ENCODE measurements around the gene TMEM167B.

The TMEM167B gene

DNA sequence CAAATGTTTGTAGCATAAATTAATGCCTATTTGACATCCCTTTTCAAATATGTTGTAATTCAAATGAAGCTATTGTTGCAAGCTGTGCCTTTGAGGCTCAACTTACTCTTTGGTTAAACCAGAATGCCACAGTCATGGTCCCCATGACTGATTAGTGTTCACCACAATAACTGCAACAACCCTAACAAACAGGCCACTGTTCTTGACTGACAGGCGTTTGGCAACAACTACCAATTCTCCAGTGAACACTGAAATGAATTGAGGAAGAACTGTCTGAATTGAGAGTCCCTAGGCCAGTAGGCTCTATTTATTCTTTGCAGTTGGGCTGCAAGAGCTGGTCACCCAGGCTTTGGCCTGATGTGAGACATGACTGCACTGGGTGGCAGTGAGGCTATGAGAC is 6.6 kb upstream of the TMEM167B start:
- no peak for DNase-seq

DNA sequence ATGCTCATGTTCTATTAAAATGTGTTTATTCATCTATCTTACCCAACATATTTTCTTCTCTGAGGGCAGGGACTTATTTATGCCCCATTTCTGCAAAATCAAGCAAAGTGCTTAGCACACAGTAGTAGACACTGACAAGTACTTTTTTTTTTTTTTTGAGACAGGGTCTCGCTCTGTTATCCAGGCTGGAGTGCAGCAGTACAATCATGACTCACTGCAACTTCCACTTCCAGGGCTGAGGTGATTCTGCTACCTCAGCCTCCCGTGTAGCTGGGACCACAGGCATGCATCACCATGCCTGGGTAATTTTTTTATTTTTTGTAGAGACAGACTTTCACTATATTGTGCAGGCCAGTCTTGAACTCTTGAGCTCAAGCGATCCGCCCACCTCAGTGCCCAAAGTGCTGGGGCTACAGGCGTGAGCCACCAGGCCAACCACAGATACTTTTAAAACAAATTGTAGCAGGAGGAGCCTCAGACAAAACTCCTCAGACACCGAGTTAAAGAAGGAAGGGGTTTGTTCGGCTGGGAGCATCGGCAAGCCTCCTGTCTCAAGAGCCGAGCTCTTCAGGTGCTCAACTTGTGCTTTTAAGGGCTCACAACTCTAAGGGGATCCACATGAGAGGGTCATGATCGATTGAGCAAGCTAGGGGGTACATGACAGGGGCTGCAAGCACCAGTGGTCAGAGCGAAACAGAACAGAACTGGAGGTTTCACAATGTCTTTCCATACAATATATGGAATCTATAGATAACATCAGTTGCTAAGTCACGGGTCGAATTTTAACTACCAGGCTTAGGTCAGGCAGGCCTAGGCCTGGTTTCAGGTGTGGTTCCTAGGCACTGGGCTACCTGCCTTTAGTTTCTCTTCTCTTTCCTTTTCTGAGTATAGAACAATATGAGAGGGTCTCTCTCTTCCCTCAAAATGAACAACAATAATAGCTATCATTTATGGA is 5.7 kb upstream of the TMEM167B start:
- no peak for DNase-seq

DNA sequence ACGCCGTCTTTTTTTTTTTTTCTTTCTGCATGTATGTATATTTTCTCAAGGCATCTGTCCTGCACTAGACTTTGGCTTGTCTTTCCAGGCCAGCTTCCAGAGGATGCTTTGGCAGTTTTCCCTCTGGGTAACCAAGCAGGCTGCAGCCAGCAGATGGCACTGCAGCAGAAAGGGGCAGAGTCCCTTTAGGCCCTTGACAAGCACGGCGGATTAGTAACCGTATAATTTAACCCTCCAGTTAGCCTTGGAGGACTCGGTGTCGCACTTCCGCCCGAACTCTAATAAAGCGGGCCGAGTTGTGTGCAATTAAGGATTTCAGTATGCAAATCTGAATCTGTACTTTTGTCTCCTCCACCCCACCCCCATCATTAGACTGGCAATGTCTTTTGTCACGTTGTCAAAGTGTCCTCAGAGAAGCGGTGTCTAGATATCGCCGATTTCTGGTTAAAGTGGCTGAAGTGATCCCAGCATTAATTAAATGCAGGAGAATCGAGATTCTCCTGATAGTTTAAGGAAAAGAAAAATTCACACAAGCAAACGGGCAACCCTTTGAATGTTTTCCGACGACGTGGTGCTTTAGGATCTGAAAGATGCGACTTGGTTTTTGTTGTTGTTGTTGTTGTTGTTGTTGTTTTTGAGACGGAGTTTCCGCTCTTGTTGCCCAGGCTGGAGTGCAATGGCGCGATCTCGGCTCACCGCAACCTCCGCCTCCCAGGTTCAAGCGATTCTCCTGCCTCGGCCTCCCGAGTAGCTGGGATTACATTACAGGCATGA is 1.1 kb upstream of the TMEM167B start:
- peak; percentile 37 for DNase-seq

DNA sequence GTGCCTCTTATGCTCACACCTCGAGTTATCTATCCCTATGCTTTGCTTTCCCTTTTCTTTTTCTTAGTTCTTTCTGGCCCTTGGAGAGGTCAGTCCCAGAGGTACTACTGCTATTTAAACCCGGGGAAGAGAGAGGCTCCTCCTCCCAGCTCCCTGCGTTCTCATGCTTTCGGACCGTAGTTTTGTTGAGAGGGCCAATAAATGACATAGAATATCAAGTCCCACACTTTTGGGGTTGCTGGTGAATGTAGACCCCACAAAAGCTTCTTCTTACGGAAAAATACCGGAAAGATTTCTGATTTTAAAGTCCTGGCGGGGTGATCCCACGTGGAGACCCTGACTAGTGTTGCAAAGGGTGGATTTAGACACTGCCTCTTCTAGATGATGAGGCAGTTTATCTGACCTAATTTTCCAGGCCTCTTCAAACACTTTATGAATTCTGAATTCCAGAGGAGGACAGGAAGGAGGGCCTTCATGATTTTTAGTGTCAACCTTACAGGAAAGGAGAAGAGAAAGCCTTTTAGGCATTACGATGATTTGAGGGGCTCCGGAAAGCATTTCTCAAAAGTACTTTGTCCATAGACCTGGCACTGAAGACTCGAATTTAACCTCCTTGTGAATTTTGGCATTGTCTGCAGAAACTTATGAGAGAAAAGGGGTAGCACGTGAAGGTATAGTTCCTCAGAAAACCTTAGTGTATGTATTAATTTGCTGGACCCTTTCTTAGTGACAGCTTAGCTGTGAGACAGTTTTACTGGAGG is 694 bp downstream of the TMEM167B start:
- no peak for DNase-seq

DNA sequence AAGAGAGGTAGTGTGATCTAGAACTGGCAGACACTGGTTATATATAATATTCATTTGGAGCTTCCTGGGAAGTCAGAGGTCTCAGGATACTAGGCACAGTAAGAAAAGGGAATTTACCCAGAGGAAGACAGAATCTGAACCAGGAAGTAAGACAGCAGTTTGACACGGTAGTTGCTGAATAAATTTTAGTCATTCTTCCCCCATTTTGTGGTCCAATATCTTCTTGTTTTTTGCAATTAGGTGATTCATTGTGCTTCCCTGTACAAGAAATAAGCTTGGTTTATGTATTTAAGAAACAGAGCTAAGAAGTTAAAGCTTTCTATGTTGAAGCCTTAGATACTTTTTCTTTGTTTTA is 1.3 kb downstream of the TMEM167B start:
- no peak for DNase-seq

DNA sequence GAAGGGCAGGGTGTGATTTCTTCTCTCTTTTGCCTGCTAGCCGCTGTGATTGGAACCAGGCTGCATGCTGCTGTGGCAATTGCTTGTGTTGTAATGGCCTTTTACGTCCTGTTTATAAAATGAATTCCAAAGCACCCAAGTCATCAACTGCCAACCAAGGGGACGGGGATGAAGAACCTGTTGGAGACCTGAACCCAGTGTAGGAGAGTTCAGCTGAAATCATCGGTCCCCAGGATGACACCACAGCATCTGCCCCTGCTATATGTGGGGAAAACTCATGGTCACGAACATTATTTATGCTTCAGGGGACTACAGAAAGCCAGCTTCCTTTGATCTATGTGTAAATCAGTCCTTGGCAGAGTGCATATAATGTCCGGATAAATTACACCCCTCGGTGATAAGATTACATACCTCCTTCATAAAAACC is 3.8 kb downstream of the TMEM167B start:
- no peak for DNase-seq

DNA sequence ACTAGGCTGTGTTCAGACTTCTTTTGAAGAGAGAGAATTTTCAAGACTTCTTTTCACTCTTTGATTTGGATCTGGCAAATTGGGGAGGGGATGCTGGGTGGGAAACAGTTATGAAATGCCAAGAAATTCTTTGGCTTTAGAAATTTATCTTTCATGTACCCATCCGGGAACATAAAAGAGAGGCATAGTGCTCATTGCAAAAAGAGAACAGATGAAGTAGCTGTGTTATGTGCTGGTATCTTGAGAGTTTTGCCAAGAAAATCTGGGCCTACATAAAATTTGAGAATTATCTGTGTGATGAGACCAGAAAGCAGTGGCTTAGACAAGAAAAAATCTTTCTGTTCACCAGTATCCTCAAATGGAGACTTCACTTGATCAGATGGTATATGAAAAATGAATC is 4.3 kb downstream of the TMEM167B start:
- DNase-seq, result no peak

DNA sequence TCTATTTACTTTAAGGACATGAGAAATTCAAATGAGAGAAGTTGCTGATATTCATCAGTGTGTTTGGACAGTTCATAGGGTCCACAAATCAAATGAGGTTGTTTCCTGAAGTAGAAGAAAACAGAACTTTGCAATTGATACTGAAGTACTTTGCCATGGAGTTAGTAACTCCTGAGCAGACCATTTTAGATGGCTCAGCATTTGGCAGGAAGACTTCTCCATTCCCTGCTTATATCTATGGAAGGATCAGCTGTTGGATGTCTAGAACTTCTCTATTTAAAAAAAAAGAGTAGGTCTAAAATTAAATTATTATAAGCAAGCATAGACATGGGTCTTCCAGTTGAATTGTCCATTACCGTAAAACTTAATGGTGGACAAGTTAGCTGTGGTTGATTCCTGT is 5.1 kb downstream of the TMEM167B start:
- DNase-seq, result no peak

DNA sequence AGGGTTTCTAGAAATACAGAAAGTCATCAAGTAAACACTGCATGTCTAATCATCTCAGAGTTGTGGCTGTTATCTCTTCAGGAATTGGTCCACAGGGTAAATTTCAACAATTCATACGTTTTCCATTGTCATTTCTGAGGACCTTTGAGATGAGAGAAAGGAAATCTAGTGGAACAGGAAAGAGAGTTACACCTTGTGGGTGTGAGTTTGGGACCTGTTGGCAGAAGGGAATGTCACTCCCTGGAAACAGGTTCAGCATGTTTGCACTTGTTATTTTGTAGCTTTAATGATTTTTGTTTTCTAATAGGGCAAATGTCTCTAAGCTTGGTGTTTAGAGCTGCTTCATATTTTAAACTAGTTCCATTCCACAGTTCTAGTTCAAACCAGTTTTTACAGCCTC is 5.6 kb downstream of the TMEM167B start:
- no peak for DNase-seq

DNA sequence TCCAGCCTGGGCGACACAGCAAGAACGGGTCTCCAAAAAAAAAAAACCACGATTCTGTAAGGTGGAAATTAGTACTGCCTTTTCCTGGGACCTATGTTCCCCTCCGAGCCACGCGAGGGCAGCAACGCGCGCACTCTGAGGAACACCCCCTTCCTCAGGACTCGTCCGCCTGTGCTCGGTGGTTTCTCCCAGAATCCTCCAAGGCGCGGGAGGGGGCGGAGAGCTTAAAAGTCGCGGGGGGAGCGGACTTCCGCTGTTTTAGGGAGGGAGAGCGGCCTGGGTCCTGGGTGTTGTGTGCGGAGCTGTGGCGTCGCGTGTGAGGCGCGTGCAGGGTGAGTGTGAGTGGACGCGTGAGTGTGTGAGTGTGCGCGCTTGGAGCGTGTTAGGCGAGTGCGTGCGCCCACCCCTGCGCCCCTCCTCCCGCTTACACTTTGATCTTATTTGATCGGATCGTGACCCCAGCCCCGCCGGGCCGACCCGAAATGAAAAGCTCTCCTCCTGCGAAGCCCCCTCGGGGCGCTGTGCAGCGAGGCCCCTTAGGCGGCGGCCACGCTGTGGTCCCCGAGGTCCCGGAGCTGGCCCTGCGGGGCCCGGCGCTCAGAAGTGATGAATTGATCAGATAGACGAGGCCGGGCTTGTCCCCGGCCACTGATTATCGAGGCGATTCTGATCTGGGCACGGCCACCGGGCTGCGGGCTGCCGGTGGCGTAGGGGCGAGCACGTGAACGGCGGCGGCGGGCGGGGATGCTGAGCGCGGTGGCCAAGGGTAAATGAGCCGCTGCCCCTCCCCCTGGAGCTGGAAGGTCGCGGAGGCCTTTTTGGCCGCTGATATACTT is 9.6 kb downstream of the TMEM167B start:
- peak; percentile 98 for DNase-seq

DNA sequence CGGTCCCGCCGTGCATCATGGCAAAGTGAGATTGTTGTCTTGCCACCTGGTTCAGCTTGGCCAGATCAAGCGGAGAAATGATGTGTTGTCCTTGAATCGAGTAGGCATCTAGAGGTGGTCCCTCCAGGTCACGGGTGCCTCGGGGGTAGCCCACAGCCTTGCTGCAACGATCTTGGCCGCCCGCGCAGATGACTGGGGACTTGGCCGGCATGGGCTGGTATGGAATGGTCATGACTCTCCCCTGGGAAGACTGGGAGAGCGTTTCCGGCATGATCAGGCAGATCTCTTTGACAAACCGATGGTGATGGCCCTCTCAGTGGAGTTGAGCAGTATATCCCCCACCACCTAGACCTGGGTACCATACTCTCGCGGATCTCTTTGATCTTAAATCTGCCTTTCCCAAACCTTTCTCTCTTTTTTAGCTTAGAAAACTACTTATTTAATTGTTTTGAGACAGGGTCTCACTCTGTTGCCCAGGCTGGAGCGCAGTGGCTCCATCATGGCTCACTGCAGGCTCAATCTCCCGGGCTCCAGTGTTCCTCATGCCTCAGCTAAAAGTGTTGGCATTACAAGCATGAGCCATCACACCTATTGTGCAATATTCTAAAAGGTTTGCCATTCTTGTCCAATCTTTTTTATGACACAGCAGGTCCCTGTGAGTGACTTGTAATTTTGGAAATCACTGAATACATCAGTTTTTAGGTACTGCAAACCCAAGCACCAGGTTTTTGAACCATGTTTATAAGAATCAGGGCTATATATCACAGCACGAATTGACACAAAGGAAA is 14.0 kb downstream of the TMEM167B start:
- DNase-seq, result no peak

DNA sequence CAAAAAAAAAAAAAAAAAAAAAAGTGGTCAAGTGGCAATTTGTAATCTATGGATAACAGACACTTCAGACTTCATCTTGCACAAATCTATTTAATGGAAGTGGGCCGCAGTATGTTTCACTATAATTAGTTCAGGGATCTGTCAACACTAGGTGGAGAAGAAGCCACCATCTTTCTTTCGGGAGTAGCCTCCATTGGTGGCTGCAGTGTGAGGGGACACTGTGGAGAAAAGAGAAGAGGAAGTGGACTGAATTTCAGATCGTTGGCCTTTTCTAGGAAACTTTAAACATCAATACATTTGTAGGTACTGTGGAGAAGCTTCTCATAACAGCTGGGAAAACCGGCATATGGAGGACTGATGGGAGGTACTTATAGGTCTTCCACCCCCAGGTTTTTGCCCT is 15.3 kb downstream of the TMEM167B start:
- DNase-seq, result no peak

DNA sequence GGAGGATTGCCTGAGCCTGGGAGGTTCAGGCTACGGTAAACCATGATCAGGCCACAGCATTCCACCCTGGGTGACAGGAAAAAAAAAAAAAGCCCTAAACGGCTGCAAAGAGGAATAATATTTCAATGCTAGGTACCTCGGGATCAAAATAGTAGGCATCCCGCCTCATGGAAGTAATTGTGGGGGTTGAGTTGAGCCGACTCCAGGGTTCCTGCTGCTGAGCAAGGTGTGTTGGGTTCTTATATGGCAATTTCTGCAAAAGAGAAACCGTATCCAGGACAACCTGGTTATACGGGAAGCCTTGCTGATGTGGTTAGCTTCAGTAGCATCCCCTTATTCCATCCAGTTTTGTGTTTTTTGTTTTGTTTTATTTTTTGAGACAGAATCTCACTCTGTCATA is 17.2 kb downstream of the TMEM167B start:
- no peak for DNase-seq

DNA sequence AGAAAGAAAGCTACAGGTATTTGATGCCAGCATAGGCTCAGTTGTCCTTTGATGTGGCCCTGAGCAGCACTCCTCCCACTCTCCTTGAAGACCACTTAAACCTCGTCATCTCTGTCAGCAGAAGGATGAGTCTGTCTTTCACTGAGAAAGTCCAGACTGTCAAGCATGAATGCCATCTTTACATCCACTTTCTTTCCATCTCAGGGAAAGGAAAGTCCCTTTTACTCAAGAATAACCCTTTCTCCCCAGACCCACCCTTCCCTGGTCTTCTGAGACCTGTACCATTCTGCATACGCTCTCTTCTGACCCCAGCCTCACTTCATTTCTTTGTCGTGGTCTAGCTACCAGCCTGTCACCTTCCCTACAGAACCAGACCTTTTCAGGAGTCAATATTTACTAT is 19.3 kb downstream of the TMEM167B start:
- no peak for DNase-seq

DNA sequence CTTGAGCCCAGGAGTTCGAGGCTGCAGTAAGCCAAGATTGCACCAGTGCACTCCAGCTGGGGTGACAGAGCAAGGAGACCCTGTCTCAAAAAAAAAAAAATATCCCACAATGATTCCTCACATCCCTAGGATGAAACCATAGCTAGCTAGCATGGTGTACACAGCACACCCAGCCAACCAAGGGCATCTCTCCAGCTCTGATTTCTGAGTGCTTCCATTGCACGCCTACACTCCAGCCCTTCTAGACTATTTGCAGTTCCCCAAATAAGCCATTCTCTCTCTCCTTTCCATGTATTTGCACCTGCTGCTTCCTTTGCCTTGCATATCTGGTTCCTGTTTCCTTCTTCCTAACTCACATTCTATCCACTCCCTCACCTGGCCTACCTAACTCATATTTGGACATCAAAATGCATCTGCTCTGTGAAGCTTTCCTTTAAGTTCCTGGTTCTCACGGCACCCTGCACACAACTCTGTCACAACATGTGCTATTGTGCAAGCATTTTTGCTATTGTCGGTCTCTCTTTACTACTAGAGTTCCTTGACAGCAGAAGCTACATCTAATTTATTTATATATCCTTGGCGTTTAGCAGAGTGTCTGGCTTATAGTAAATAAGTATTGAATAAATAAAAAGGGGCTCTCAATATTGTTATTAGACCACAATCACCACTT is 21.0 kb downstream of the TMEM167B start:
- no peak for DNase-seq

DNA sequence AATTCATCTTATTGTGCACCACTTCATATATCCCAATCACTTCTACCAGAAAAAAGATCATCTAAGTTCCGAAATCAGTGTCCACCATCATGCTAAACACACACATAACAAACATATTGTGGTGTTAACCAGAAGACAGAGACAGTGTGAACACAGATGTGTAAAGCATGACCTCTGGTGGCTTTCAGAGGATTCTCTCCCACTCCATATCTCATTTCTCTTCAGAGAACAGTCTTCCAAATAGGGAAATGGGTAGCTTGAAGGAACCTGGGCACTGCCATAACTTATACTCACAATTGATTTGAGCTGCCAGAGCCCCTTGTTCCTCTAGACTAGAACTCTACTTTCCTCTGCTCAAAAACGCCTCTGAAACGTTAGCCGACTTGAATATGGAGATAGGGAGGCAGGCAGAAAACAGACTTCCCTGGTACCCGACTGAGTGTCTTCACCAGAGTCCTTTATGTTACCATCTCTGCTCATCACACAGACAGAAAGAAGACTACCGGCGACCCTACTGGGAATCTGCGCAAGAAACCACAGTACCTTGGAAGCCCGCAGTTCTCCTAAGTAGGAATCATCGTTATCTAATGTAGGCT is 21.6 kb downstream of the TMEM167B start:
- no peak for DNase-seq

DNA sequence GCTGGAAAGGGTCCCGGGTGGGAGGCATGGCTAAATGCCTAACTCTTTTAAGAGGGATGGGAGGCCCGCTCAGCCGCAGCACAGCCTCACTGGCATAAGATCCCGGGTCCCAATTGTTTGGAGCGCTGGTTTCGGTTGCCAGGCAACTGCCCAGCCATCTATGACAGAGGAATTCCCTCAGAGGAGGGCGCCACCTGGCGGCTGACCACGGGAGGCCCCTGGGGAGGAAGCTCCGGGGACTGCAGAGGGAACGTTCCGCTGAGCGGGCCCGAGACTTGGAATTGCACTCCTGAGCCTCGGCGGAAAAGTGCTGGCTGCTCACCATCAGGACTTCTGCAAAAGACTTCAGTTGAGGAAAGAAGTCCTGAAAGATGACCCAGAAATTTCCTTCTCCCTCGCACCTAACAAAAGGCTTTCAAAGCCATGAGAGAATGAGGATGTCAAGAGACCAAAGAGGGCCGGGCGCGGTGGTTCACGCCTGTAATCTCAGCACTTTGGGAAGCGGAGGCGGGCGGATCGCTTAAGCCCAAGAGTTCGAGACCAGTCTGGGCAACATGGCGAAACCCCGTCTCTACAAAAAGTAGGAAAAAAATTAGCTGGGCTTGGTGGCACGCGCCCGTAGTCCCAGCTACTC is 22.2 kb downstream of the TMEM167B start:
- DNase-seq, result peak; percentile 89

DNA sequence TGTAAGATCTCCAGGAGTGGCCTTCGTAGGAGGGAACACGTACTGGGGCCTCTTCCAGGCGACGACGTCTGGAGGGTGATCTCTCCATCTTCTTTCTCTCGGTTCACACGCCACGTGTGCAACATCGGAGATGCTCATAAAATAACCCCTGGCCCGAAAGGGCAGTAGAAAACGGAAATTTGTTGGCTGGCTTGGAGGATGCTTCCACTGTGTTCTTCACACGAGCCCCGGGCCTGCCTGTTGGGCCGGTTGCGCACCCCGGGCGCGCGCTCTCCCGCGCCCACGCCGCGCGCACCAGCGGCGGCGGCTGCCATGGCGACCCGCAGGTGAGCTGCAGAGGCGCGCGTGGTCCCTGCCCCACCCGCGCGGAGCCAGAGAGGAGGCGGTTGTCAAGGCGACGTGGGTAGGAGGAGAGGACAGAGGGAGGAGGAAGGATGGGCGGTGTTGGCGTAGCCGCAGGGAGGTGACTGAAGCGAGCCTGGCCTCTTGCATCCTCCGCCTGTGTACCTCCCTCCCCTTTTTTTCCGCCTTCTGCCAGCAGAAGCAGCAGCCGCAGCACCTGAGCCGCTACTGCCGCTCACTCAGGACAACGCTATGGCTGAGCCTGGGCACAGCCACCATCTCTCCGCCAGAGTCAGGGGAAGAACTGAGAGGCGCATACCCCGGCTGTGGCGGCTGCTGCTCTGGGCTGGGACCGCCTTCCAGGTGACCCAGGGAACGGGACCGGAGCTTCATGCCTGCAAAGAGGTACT is 23.2 kb downstream of the TMEM167B start, which contains the start of gene ELAPOR1:
Gene ELAPOR1 (plus strand): TSS at position 526 of the 752 bp plus-strand sequence. CDS start 69 bp downstream, at position 595.
- peak; percentile 88 for DNase-seq

DNA sequence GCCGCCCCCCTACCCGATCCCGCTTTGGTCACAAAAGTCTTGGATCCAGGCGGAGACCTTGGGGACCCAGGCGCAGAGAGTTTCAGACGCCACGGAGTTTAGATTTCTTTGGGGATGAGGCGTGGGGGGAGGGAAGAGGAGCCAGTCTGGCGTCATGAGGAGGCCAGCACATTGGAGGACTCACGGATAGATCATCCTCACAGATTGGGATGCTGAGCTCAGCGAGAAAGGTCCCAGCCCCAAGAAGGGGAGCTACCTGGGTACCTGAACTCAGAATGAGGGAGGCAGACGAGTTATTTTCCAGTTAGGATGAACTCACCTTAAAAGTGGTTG is 23.7 kb downstream of the TMEM167B start:
- DNase-seq, result no peak

Measured in activated naive CD4-positive, alpha-beta T cell treated with Interleukin-2 at 50 U/mL for 16 hours (primary cell).